HEK293 (cell line): ENCODE data around the gene CDHR1.

Source experiments
- CTCF ChIA-PET: fragments of 350-600 bp; formaldehyde crosslinking; extraction: SDS; loops from one replicate; lab custom pipeline; 2021; ENCODE audit warnings: antibody characterized with exemption; lab: Yijun Ruan, JAX
- POLR2A ChIA-PET: fragments of 300-600 bp; formaldehyde crosslinking; extraction: SDS; loops from one replicate; lab custom pipeline; 2020; ENCODE audit warnings: antibody characterized with exemption, inconsistent platforms; lab: Yijun Ruan, JAX
- H3K27ac ChIP-seq: fragments of 200-500 bp; sonication (Bioruptor generic); 2 replicates; pipeline ENCODE4 v1.5.1; 2014; ENCODE audit warnings: low read depth, low read length, control low read depth, inconsistent platforms; ENCODE audit errors: extremely low read depth
- H3K36me3 ChIP-seq, 2 experiments: fragments of 200-500 bp in 1 of 2; sonication (Bioruptor generic) in 1 of 2; 1 replicate in 1 of 2; 2 replicates in 1 of 2; pipeline ENCODE4 v1.5.1; 2014 to 2017; ENCODE audit warnings: inconsistent platforms in 2 of 2, low read length in 2 of 2; ENCODE audit not compliant: control insufficient read depth in 2 of 2, insufficient read depth in 1 of 2
- H3K4me1 ChIP-seq: fragments of 200-500 bp; sonication (Bioruptor generic); 2 replicates; pipeline ENCODE4 v1.5.1; 2014; ENCODE audit warnings: mild to moderate bottlenecking, low read length, inconsistent platforms; ENCODE audit not compliant: control insufficient read depth, insufficient read depth
- H3K4me3 ChIP-seq: 2 replicates; pipeline ENCODE4 v1.5.1; 2011; ENCODE audit warnings: low read depth, mild to moderate bottlenecking, control low read depth, low read length, moderate library complexity
- H3K9me3 ChIP-seq: fragments of 200-500 bp; sonication (Bioruptor generic); 2 replicates; pipeline ENCODE4 v1.5.1; 2014; ENCODE audit warnings: low read depth, low read length, inconsistent platforms; ENCODE audit not compliant: control insufficient read depth, insufficient read depth
- EGR2 ChIP-seq: fragments of 450-650 bp; formaldehyde crosslinking; IDR thresholded peaks from 2 replicates; pipeline ENCODE4 v1.5.1; 2016; ENCODE audit warnings: low read depth, missing biosample characterization, missing genetic modification characterization
- HOXA7 ChIP-seq: sonication (generic); formaldehyde crosslinking; IDR thresholded peaks from 2 replicates; pipeline ENCODE4 v1.8.1; 2022; ENCODE audit warnings: missing genetic modification reagents, borderline replicate concordance
- HOXD13 ChIP-seq: sonication (generic); formaldehyde crosslinking; IDR thresholded peaks from 2 replicates; pipeline ENCODE4 v1.8.0; 2022; ENCODE audit warnings: missing genetic modification reagents, borderline replicate concordance
- IKZF3 ChIP-seq: fragments of 450-650 bp; IDR thresholded peaks from 2 replicates; pipeline ENCODE4 v1.5.0; 2018; ENCODE audit warnings: missing biosample characterization, mild to moderate bottlenecking, missing genetic modification characterization, moderate library complexity
- WT1 ChIP-seq: fragments of 450-650 bp; formaldehyde crosslinking; IDR thresholded peaks from 2 replicates; pipeline ENCODE4 v1.5.1; 2016; ENCODE audit warnings: missing biosample characterization, missing genetic modification characterization
- YY1 ChIP-seq: fragments of 450-650 bp; formaldehyde crosslinking; IDR thresholded peaks from 2 replicates; pipeline ENCODE4 v1.5.1; 2018; ENCODE audit warnings: missing biosample characterization, missing genetic modification characterization
- ZBTB7A ChIP-seq: fragments of 450-650 bp; formaldehyde crosslinking; IDR thresholded peaks from 2 replicates; pipeline ENCODE4 v1.5.1; 2016; ENCODE audit warnings: low read depth, missing biosample characterization, missing genetic modification characterization
- ZBTB8A ChIP-seq: fragments of 450-650 bp; formaldehyde crosslinking; IDR thresholded peaks from 2 replicates; pipeline ENCODE4 v1.5.1; 2016; ENCODE audit warnings: missing biosample characterization, missing genetic modification characterization
- ZNF132 ChIP-seq: fragments of 450-650 bp; formaldehyde crosslinking; IDR thresholded peaks from 2 replicates; pipeline ENCODE4 v1.5.1; 2017; ENCODE audit warnings: missing biosample characterization, missing genetic modification characterization, borderline replicate concordance
- ZNF138 ChIP-seq: fragments of 450-650 bp; formaldehyde crosslinking; IDR thresholded peaks from 2 replicates; pipeline ENCODE4 v1.5.1; 2016; ENCODE audit warnings: missing biosample characterization, missing genetic modification characterization, borderline replicate concordance
- ZNF155 ChIP-seq: fragments of 450-650 bp; formaldehyde crosslinking; IDR thresholded peaks from 2 replicates; pipeline ENCODE4 v1.5.1; 2016; ENCODE audit warnings: missing biosample characterization, missing genetic modification characterization
- ZNF157 ChIP-seq: fragments of 450-650 bp; formaldehyde crosslinking; IDR thresholded peaks from 2 replicates; pipeline ENCODE4 v1.5.1; 2016; ENCODE audit warnings: missing biosample characterization, missing genetic modification characterization
- ZNF2 ChIP-seq: fragments of 450-650 bp; formaldehyde crosslinking; IDR thresholded peaks from 2 replicates; pipeline ENCODE4 v1.5.1; 2016; ENCODE audit warnings: missing biosample characterization, missing genetic modification characterization
- ZNF239 ChIP-seq: fragments of 450-650 bp; formaldehyde crosslinking; IDR thresholded peaks from 2 replicates; pipeline ENCODE4 v1.5.1; 2016; ENCODE audit warnings: missing biosample characterization, missing genetic modification characterization
- ZNF324 ChIP-seq: fragments of 450-650 bp; formaldehyde crosslinking; IDR thresholded peaks from 2 replicates; pipeline ENCODE4 v1.5.1; 2016; ENCODE audit warnings: missing biosample characterization, missing genetic modification characterization
- ZNF37A ChIP-seq: fragments of 450-650 bp; IDR thresholded peaks from 2 replicates; pipeline ENCODE4 v1.5.1; 2018; ENCODE audit warnings: missing biosample characterization, missing genetic modification characterization
- ZNF416 ChIP-seq: fragments of 450-650 bp; formaldehyde crosslinking; IDR thresholded peaks from 2 replicates; pipeline ENCODE4 v1.5.1; 2016; ENCODE audit warnings: missing biosample characterization, missing genetic modification characterization
- ZNF433 ChIP-seq: fragments of 450-650 bp; formaldehyde crosslinking; IDR thresholded peaks from 2 replicates; pipeline ENCODE4 v1.5.1; 2016; ENCODE audit warnings: missing biosample characterization, missing genetic modification characterization, low read depth
- ZNF514 ChIP-seq: fragments of 450-650 bp; formaldehyde crosslinking; IDR thresholded peaks from 2 replicates; pipeline ENCODE4 v1.5.1; 2016; ENCODE audit warnings: missing biosample characterization, missing genetic modification characterization
- ZNF530 ChIP-seq: fragments of 450-650 bp; formaldehyde crosslinking; IDR thresholded peaks from 2 replicates; pipeline ENCODE4 v1.5.1; 2016; ENCODE audit warnings: low read depth, missing biosample characterization, missing genetic modification characterization
- ZNF768 ChIP-seq: fragments of 450-650 bp; formaldehyde crosslinking; IDR thresholded peaks from 2 replicates; pipeline ENCODE4 v1.5.1; 2018; ENCODE audit warnings: missing biosample characterization, mild to moderate bottlenecking, missing genetic modification characterization
- ZNF776 ChIP-seq: fragments of 450-650 bp; formaldehyde crosslinking; IDR thresholded peaks from 2 replicates; pipeline ENCODE4 v1.5.0; 2017; ENCODE audit warnings: missing biosample characterization, missing genetic modification characterization, borderline replicate concordance
- ZNF791 ChIP-seq: fragments of 450-650 bp; formaldehyde crosslinking; IDR thresholded peaks from 2 replicates; pipeline ENCODE4 v1.5.1; 2016; ENCODE audit warnings: missing biosample characterization, missing genetic modification characterization
- ZNF843 ChIP-seq: fragments of 450-650 bp; formaldehyde crosslinking; IDR thresholded peaks from 2 replicates; pipeline ENCODE4 v1.5.1; 2016; ENCODE audit warnings: missing biosample characterization, missing genetic modification characterization
- ZSCAN30 ChIP-seq: fragments of 450-650 bp; IDR thresholded peaks from 2 replicates; pipeline ENCODE4 v1.5.1; 2018; ENCODE audit warnings: missing biosample characterization, mild to moderate bottlenecking, missing genetic modification characterization, moderate library complexity
- TF ChIP-seq, protein P1 (sequence below): fragments of 450-650 bp; formaldehyde crosslinking; IDR thresholded peaks from 2 replicates; pipeline ENCODE4 v1.5.1; 2016; ENCODE audit warnings: missing biosample characterization, missing genetic modification characterization
- TF ChIP-seq, protein P2 (sequence below): fragments of 450-650 bp; formaldehyde crosslinking; IDR thresholded peaks from 2 replicates; pipeline ENCODE4 v1.5.1; 2016; ENCODE audit warnings: missing biosample characterization, missing genetic modification characterization
- TF ChIP-seq, protein P3 (sequence below): fragments of 450-650 bp; IDR thresholded peaks from 2 replicates; pipeline ENCODE4 v1.5.1; 2018; ENCODE audit warnings: missing biosample characterization, missing genetic modification characterization
- TF ChIP-seq, protein P4 (sequence below): fragments of 450-650 bp; formaldehyde crosslinking; IDR thresholded peaks from 2 replicates; pipeline ENCODE4 v1.5.1; 2016; ENCODE audit warnings: missing biosample characterization, missing genetic modification characterization
- TF ChIP-seq, protein P5 (sequence below): fragments of 450-650 bp; formaldehyde crosslinking; IDR thresholded peaks from 2 replicates; pipeline ENCODE4 v1.5.1; 2016; ENCODE audit warnings: missing biosample characterization, missing genetic modification characterization

CDHR1 gene

DNA sequence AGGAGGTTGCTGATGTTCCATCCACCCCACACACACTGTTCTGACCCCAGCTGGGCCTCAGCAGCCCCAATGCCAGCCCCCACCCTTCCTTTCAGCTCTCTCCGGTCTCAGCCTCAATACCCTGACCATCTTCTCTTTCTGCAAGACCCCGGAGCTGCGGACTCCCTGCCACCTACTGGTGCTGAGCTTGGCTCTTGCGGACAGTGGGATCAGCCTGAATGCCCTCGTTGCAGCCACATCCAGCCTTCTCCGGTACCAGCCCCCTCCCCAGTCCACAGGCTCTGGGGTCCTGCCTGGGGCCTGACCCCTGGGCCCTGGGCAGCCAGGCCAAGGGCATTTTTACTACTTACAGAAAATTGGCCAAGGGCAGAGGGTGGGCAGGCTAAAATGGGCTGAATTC lies 53.2 kb downstream of the CDHR1 start:
- Histone ChIP-seq H3K9me3 (no peaks in the 10 kb centered on the region), H3K36me3 (no peaks in the 10 kb centered on the region), H3K4me3 (no peak overlapping the region), H3K4me1 (no peaks in the 10 kb centered on the region), H3K27ac (no peak overlapping the region)
- TF ChIP-seq ZNF433: no peak
- TF ChIP-seq ZNF530 (tag by site-specific recombination): no peak
- TF ChIP-seq, protein P1, sequence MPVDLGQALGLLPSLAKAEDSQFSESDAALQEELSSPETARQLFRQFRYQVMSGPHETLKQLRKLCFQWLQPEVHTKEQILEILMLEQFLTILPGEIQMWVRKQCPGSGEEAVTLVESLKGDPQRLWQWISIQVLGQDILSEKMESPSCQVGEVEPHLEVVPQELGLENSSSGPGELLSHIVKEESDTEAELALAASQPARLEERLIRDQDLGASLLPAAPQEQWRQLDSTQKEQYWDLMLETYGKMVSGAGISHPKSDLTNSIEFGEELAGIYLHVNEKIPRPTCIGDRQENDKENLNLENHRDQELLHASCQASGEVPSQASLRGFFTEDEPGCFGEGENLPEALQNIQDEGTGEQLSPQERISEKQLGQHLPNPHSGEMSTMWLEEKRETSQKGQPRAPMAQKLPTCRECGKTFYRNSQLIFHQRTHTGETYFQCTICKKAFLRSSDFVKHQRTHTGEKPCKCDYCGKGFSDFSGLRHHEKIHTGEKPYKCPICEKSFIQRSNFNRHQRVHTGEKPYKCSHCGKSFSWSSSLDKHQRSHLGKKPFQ (tag by site-specific recombination): no peak
- no peak for TF ChIP-seq YY1
- TF ChIP-seq ZBTB7A (tag by site-specific recombination): no peak
- no peak for TF ChIP-seq HOXD13 (CRISPR knock-in tag)
- TF ChIP-seq ZNF768: no peak
- TF ChIP-seq ZNF776: no peak
- no peak for TF ChIP-seq IKZF3
- TF ChIP-seq ZNF37A (tag by site-specific recombination): no peak
- TF ChIP-seq, all 188 proteins: peak for 0
- POLR2A ChIA-PET: no interaction called here
- CTCF ChIA-PET: no interaction called here

DNA sequence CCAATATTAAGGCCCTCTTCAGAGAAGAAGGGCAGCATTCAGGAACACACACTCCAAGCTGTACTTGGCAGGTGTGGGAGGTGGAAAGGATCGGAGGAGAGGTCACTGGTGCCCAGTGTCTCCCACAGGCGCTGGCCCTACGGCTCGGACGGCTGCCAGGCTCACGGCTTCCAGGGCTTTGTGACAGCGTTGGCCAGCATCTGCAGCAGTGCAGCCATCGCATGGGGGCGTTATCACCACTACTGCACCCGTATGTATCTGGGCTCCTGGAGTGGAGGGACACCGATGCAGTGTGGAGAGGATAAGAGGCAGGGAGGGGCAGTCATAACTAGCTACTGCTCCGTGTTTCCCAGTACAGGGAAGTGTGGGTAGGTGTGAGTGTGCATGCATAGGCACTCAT lies 54.5 kb downstream of the CDHR1 start:
- no peaks in the 10 kb centered on the region for H3K9me3 ChIP-seq
- H3K36me3 ChIP-seq: no peaks in the 10 kb centered on the region
- TF ChIP-seq ZNF239 (tag by site-specific recombination) (no peak), ZNF138 (no peak), HOXA7 (CRISPR knock-in tag) (no peak), ZBTB8A (tag by site-specific recombination) (no peak), ZNF416 (tag by site-specific recombination) (no peak), ZNF2 (no peak), ZNF843 (tag by site-specific recombination) (no peak), ZNF791 (tag by site-specific recombination) (no peak), EGR2 (tag by site-specific recombination) (no peak), ZSCAN30 (tag by site-specific recombination) (no peak), WT1 (tag by site-specific recombination) (no peak), ZNF324 (no peak), ZNF155 (tag by site-specific recombination) (no peak), ZNF132 (tag by site-specific recombination) (no peak), ZNF514 (tag by site-specific recombination) (no peak), ZNF157 (tag by site-specific recombination) (no peak)
- TF ChIP-seq, protein P2, sequence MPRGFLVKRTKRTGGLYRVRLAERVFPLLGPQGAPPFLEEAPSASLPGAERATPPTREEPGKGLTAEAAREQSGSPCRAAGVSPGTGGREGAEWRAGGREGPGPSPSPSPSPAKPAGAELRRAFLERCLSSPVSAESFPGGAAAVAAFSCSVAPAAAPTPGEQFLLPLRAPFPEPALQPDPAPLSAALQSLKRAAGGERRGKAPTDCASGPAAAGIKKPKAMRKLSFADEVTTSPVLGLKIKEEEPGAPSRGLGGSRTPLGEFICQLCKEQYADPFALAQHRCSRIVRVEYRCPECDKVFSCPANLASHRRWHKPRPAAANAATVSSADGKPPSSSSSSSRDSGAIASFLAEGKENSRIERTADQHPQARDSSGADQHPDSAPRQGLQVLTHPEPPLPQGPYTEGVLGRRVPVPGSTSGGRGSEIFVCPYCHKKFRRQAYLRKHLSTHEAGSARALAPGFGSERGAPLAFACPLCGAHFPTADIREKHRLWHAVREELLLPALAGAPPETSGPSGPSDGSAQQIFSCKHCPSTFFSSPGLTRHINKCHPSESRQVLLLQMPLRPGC: no peak
- TF ChIP-seq, protein P3, sequence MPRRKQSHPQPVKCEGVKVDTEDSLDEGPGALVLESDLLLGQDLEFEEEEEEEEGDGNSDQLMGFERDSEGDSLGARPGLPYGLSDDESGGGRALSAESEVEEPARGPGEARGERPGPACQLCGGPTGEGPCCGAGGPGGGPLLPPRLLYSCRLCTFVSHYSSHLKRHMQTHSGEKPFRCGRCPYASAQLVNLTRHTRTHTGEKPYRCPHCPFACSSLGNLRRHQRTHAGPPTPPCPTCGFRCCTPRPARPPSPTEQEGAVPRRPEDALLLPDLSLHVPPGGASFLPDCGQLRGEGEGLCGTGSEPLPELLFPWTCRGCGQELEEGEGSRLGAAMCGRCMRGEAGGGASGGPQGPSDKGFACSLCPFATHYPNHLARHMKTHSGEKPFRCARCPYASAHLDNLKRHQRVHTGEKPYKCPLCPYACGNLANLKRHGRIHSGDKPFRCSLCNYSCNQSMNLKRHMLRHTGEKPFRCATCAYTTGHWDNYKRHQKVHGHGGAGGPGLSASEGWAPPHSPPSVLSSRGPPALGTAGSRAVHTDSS: no peak
- TF ChIP-seq, protein P4, sequence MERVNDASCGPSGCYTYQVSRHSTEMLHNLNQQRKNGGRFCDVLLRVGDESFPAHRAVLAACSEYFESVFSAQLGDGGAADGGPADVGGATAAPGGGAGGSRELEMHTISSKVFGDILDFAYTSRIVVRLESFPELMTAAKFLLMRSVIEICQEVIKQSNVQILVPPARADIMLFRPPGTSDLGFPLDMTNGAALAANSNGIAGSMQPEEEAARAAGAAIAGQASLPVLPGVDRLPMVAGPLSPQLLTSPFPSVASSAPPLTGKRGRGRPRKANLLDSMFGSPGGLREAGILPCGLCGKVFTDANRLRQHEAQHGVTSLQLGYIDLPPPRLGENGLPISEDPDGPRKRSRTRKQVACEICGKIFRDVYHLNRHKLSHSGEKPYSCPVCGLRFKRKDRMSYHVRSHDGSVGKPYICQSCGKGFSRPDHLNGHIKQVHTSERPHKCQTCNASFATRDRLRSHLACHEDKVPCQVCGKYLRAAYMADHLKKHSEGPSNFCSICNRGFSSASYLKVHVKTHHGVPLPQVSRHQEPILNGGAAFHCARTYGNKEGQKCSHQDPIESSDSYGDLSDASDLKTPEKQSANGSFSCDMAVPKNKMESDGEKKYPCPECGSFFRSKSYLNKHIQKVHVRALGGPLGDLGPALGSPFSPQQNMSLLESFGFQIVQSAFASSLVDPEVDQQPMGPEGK (tag by site-specific recombination): no peak
- TF ChIP-seq, protein P5, sequence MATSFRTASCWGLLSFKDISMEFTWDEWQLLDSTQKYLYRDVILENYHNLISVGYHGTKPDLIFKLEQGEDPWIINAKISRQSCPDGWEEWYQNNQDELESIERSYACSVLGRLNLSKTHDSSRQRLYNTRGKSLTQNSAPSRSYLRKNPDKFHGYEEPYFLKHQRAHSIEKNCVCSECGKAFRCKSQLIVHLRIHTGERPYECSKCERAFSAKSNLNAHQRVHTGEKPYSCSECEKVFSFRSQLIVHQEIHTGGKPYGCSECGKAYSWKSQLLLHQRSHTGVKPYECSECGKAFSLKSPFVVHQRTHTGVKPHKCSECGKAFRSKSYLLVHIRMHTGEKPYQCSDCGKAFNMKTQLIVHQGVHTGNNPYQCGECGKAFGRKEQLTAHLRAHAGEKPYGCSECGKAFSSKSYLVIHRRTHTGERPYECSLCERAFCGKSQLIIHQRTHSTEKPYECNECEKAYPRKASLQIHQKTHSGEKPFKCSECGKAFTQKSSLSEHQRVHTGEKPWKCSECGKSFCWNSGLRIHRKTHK: no peak
- ChIA-PET CTCF (interaction anchor here (0.6 kb wide), 1 partner anchor 48 kb away, joined by 3 read pairs; no protein-coding TSS in a partner anchor), POLR2A (no interaction called here)
- no peak overlapping the region for H3K4me3 ChIP-seq
- no peak overlapping the region for H3K27ac ChIP-seq
- no peaks in the 10 kb centered on the region for H3K4me1 ChIP-seq
